GM08714 (cell line): Measurements from ENCODE around the gene LMNTD1.
"Not testable (repeated sequence)": the region's sequence is repeated elsewhere in the genome, so short reads cannot be mapped to it uniquely, and the experiment has no call there.

Experiments
- H3K4me3 ChIP-seq: fragments of 200-500 bp; sonication (Bioruptor generic); 2 replicates; pipeline ENCODE4 v1.5.1; 2014; ENCODE audit warnings: mild to moderate bottlenecking, low read length, inconsistent platforms
- ZNF274 ChIP-seq: IDR thresholded peaks from 2 replicates; pipeline ENCODE4 v1.6.1; 2012; ENCODE audit warnings: mild to moderate bottlenecking, low read depth, low read length

LMNTD1 gene

GRCh38 chr12:25553098-25553497 is at the start of gene LMNTD1:
Gene LMNTD1, minus strand, starts transcription at chr12:25553283. Its CDS starts 324 bp downstream, at chr12:25552959.
- TF ChIP-seq ZNF274, result no peak
- H3K4me3 ChIP-seq, result no peak within 1 kb of the TSS

DNA sequence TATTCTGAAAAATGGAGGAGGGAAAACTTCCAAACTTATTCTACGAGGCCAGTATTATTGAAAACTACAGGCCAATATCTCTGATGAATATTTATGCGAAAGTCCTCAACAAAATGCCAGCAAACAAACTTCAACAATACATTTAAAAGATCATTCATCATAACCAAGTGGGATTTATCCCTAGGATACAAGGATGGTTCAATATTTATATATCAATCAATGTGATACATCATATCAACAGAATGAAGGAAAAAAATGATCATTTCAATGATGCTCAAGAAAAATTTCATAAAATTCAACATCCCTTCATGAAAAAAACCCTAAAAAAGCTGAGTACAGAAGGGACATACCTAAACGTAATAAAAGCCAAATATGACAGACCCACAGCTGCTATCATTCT is 45.9 kb upstream of the LMNTD1 start:
- no peak for TF ChIP-seq ZNF274
- no peak overlapping the region for H3K4me3 ChIP-seq

GRCh38 chr12:25595496-25595895 is 42.4 kb upstream of the LMNTD1 start:
- H3K4me3 ChIP-seq, result not testable (repeated sequence)

DNA sequence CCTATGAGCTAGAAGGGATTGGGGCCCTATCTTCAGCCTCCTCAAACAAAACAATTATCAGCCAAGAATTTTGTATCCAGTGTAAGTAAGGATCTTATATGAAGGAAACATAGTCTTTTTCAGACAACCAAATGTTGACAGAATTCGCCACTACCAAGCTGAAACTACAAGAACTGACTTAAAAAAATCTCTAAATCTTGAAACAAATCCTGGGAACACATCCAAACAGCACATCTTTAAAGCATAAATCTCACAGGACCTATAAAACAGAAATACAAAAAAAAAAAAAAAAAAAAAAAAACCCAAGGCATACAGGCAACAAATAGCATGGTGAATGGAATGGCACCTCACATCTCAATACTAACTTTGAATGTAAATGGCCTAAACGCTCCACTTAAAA is 41.3 kb upstream of the LMNTD1 start:
- no peak for TF ChIP-seq ZNF274
- no peak overlapping the region for H3K4me3 ChIP-seq

- no peak for TF ChIP-seq ZNF274
- no peak overlapping the region for H3K4me3 ChIP-seq
Measured at GRCh38 chr12:25592725-25593495, 39.8 kb upstream of the LMNTD1 start.

- TF ChIP-seq ZNF274, result no peak
- H3K4me3 ChIP-seq, result no peak overlapping the region
Measured at GRCh38 chr12:25591144-25591543, 38.1 kb upstream of the LMNTD1 start.

- no peak overlapping the region for H3K4me3 ChIP-seq
- no peak for TF ChIP-seq ZNF274
Measured at GRCh38 chr12:25590011-25590721, 37.1 kb upstream of the LMNTD1 start.

DNA sequence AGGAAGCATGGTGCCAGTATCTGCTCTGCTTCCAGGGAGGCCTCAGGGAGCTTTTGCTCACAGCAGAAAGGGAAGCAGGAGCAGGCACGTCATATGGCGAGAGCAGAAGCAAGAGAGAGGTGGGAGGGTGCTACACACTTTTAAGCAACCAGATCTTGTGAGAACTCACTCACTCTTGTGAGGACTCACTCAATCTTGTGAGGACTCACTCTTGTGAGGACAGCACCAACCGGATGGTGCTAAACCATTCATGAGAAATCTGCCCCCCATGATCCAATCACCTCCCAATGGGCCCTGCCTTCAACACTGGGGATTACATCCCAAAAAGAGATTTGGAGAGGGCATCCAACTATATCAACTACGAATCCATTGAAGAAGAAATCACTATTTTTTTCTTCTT is 34.3 kb upstream of the LMNTD1 start:
- no peak overlapping the region for H3K4me3 ChIP-seq
- TF ChIP-seq ZNF274, result peak; percentile 51

DNA sequence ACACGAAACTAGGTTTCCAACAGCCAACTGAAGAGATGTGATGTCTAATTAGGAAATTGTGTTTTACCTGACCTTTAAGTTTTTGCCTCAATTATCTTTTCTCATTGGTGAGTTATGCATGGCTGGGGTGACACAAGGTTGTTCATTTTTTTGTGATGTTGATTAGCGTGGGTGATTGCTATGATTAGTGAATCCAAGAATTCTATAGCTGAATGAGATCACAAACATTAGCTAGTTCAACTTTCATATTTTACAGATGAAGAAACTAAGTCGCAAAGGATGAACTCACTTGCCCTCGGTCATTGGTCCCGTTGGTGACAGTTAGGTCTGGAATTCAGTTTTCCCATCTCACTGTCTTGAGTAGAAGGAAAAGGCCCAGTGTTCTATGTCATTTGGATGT is 32.6 kb upstream of the LMNTD1 start:
- H3K4me3 ChIP-seq, result no peak overlapping the region
- TF ChIP-seq ZNF274, result no peak

DNA sequence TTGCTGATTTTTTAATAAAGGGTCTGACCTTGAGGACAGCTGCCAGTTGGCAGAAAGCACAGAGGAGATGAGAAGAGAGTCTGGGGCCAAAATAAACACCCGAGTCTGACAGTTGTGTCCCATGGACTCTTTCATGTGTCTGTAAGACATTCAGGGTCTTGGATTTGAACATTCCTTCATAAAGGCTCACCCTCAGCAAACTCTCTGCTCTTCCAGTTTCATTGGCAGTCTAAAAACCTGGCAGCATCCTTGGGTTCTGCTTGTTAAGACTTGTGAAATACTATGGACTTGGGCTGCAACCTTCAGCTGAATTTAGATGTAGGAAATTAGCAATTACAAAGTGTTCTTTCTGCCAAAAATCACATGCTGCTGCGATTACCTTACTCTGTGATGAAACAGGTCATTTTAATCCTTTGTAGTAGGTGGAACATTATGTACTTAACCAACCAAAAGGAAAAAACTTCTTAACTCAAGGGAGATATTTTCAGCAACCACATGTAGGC is 32.0 kb upstream of the LMNTD1 start:
- TF ChIP-seq ZNF274, result no peak
- H3K4me3 ChIP-seq, result no peak overlapping the region

- H3K4me3 ChIP-seq, result no peak overlapping the region
- TF ChIP-seq ZNF274, result no peak
Measured at GRCh38 chr12:25584596-25584995, 31.5 kb upstream of the LMNTD1 start.

- no peak for TF ChIP-seq ZNF274
- H3K4me3 ChIP-seq, result no peak overlapping the region
Measured at GRCh38 chr12:25583545-25583944, 30.5 kb upstream of the LMNTD1 start.

- no peak for TF ChIP-seq ZNF274
- H3K4me3 ChIP-seq, result no peak overlapping the region
Measured at GRCh38 chr12:25581067-25581466, 28.0 kb upstream of the LMNTD1 start.

DNA sequence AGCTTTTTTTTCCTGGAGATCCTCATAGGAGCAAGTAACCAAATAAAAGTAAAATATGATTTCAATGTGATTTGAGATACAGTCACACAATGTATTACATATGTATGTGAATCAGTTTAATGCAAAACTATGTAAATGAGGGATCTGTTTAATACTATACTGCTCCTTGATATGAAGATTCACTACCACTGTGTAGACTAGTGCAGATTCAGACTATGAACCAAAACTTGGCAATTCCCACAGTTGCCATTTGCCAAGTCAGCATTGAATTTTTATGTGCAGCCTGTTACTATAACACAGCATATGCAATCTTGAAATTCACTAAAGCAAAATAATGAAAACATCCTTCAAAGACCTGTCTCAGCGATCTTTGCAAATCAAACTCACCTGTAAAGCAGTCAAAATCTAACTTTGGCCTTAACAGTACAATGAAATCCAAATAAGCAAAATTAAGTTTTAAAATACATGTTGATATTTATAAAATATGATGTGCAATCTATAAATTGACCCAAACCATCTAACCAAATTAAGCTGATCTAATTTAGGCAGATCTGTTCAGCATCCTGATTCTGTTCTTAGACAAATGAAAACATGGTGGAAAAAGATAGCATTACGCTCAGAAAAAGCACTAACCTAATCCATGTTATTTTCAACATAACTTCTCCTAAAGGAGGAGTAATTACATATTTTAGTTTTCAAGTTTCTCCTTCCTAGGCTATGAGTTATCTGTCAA is 25.5 kb upstream of the LMNTD1 start:
- no peak overlapping the region for H3K4me3 ChIP-seq
- no peak for TF ChIP-seq ZNF274

DNA sequence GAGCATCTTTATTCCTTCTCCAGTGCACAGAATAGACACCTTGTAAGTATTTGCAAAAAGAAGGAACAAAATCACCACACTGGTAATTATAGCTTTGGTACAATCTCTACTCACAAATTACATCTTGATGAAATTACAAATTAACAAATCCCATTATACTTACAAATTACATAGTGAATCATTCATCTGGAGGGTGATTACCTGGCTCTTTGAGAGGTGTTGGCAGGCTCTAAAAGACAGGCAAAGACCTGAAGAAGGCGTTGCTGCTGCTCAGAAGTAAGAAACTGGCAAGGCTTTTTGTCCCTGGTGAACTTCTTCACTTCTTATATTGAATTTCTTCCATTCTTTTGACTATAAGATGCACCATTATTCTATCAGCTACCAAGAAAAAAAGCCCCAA is 21.7 kb upstream of the LMNTD1 start:
- no peak for TF ChIP-seq ZNF274
- no peak overlapping the region for H3K4me3 ChIP-seq

DNA sequence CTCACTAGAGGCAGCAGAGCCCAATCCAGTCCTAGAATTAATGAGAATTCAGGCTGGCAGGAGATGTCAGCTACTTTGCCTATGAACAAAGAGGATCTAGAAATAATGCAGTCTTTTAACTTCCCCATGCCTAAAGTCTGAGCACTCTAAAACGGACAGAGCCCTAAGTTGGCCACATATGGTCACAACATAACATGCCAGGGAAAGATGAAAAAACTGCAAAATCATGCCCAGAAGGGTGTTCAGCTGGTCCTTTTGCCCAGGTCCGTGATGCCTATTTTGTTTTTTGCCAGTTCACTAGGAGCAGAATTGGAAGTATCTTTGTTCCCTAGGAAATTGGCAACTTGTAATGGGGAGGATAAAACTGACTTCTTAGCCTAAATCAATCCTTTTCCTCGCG is 20.3 kb upstream of the LMNTD1 start:
- H3K4me3 ChIP-seq, result no peak overlapping the region
- TF ChIP-seq ZNF274, result no peak
